ENCODE measurements around the gene PHLDB1. TPM values are rescaled to one million over a fixed set of nuclear protein-coding genes. Genes with fewer than 3 reads are reported as not detected.
"Not testable (repeated sequence)": the region's sequence is repeated elsewhere in the genome, so short reads cannot be mapped to it uniquely, and the experiment has no call there.

The PHLDB1 gene
- polyA plus RNA-seq, 3 donors, result 31.5 to 339 (median 208) TPM

- 82 to 90% (median 85%) methylated on average over 4 of the region's 4 CpGs for WGBS, 3 donors
- no peak overlapping the region for H3K27ac ChIP-seq (ENCODE audit: low read depth, low read length)
These were observed 56.0 kb downstream of the PHLDB1 start for GRCh38 chr11:118663381-118663780.

DNA sequence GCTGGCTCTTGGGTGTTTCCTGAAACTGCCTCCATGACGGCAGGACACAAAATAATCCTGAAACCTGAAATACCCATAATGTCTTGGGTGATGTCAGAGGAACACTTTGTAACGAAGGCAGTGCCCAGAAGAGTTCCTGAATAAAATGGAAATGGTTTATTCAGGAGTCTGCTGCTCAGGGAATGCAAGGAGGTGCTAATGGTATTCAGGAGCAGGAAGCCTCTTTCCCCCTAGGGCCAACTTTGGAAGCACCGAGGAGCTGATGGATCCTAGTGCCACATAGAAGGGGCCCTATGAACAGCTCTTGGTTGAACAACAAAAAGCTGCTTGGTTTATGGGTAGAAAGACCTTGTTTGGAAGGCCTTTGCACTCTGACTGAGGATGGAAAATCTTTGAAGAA is 56.5 kb downstream of the PHLDB1 start:
- WGBS, 3 donors, result 75 to 85% (median 82%) methylated on average over 3 of the region's 3 CpGs
- H3K27ac ChIP-seq (ENCODE audit: low read depth, low read length), result no peak overlapping the region

DNA sequence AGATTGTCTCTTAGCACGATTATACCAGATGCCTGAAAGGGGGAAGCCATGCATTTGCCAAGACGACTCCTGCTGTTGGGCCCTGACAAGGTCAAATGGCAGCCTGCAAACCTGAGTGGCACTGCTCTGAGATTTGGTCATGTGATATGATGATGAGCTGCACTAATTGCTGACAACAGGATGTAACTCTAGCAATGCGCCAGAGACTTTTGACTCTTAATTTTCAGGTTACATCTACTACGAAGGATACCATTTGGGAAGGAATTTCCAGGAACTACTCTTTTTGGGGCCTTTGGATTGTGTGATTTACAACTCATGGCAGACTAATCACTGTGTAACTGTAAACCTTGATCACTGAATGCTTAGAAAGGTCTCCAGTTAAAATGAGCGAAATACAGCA is 59.0 kb downstream of the PHLDB1 start:
- 82 to 90% (median 86%) methylated on average over 5 of the region's 5 CpGs for WGBS, 3 donors
- H3K27ac ChIP-seq (ENCODE audit: low read depth, low read length), result no peak overlapping the region

- H3K27ac ChIP-seq (ENCODE audit: low read depth, low read length), result no peak overlapping the region
These were observed 62.6 kb downstream of the PHLDB1 start for GRCh38 chr11:118670063-118670462.

DNA sequence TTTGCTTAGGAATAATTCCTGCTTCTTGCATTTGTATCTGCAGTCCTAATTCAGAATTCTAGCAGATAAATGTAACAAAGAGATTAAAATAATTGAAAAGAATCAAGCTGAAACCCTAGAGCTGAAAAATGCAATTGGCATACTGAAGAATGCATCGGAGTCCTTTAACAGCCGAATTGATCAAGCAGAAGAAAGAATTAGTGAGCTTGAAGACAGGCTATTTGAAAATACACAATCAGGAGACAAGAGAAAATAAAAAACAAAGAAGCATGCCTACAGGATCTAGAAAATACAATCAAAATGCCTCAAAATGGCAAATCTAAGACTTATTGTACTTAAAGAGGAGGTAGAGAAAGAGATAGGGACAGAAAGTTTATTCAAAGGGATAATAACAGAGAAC is 63.8 kb downstream of the PHLDB1 start:
- WGBS, 3 donors, result 95 to 97% (median 97%) methylated on average over 2 of the region's 2 CpGs
- H3K27ac ChIP-seq (ENCODE audit: low read depth, low read length), result no peak overlapping the region

More at GRCh38 chr11:118670063-118670462, 62.6 kb downstream of the PHLDB1 start:
- WGBS, 3 donors, result 53 to 76% (median 64%) methylated on average over 2 of the region's 2 CpGs

DNA sequence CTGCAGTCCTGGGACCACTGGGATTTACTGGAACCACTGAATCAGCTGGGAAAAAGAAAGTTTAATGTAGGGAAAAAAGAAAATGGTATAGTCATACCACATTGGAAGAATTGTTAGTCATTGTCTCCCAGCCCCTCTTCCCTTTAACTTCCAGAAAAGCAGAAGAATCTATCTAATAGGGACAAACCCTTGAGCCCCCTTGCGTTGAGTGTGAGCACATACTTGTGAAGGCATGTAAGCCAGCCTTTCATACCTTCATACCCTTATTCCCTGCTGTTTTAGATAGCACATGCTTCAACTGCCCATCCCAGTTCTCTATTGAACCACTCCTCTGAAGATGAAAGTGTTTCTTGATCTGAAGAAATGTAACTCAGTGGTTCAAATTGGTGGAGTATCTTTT is 65.4 kb downstream of the PHLDB1 start:
- no peak overlapping the region for H3K27ac ChIP-seq (ENCODE audit: low read depth, low read length)
- WGBS, 3 donors, result 57 to 91% (median 65%) methylated on average over 1 of the region's 1 CpG

GRCh38 chr11:118673361-118674081 is 66.1 kb downstream of the PHLDB1 start:
- H3K27ac ChIP-seq (ENCODE audit: low read depth, low read length), result no peak overlapping the region
- 72 to 84% (median 82%) methylated on average over 6 of the region's 6 CpGs for WGBS, 3 donors

GRCh38 chr11:118674082-118674435 is 66.6 kb downstream of the PHLDB1 start:
- 76 to 89% (median 85%) methylated on average over 1 of the region's 1 CpG for WGBS, 3 donors

DNA sequence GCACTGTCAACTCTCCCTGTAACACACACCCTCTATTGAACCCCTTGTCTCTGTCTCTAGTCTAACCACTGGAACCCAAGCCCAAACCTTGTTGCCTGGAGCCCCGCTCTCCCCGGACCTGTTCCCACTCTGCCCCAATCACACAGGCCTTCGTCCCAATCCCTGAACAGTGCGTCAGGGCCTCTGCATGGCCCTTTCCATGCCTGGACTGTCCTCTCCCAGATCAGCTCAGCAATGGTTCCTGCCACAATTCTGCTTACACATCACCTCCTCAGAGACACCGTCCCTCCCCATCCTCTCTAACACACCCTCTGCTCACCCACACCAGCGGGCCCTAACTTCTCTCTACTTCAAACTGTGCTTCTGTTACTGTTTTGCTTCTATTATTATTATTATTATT is 70.6 kb downstream of the PHLDB1 start:
- 93 to 100% (median 95%) methylated on average over 6 of the region's 6 CpGs for WGBS, 3 donors
- H3K27ac ChIP-seq (ENCODE audit: low read depth, low read length), result no peak overlapping the region

More at GRCh38 chr11:118674082-118674435, 66.6 kb downstream of the PHLDB1 start:
- no peak overlapping the region for H3K27ac ChIP-seq (ENCODE audit: low read depth, low read length)

- WGBS, 3 donors, result 16 to 57% (median 49%) methylated on average over 11 of the region's 11 CpGs
- not testable (repeated sequence) for H3K27ac ChIP-seq (ENCODE audit: low read depth, low read length)
These were observed 71.5 kb downstream of the PHLDB1 start for GRCh38 chr11:118678908-118679307.

GRCh38 chr11:118679483-118679882 is 72.1 kb downstream of the PHLDB1 start, which contains the start of gene TREH:
Gene TREH, minus strand, starts transcription at chr11:118679650. Its CDS starts 23 bp downstream, at chr11:118679627.
- no peak within 1 kb of the TSS for H3K27ac ChIP-seq (ENCODE audit: low read depth, low read length)
- WGBS, 3 donors, result 25 to 91% (median 70%) methylated on average over 4 to 5 of the region's 5 CpGs

- H3K27ac ChIP-seq (ENCODE audit: low read depth, low read length), result no peak overlapping the region
- 90 to 91% (median 91%) methylated on average over 1 of the region's 1 CpG for WGBS, 3 donors
These were observed 75.0 kb downstream of the PHLDB1 start for GRCh38 chr11:118682372-118682771.

DNA sequence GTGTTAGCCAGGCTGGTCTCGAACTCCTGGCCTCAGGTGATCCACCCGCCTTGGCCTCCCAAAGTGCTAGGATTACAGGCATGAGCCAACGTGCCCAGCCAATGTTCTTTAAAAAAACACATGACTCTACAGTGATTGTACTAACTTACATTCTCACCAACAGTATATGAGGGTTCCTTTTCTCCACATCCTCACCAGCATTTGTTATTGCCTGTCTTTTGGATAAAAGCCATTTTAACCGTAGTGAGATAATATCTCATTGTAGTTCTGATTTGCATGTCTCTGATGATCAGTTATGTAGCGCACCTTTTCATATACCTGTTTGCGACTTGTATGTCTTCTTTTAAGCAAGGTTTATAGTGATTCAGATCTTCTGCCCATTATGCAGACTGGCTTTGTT is 75.5 kb downstream of the PHLDB1 start:
- H3K27ac ChIP-seq (ENCODE audit: low read depth, low read length), result not testable (repeated sequence)
- WGBS, 3 donors, result 70 to 81% (median 80%) methylated on average over 6 of the region's 6 CpGs

GRCh38 chr11:118684187-118684586 is 76.8 kb downstream of the PHLDB1 start:
- H3K27ac ChIP-seq (ENCODE audit: low read depth, low read length), result no peak overlapping the region
- WGBS, 3 donors, result 84 to 90% (median 87%) methylated on average over 2 of the region's 2 CpGs

DNA sequence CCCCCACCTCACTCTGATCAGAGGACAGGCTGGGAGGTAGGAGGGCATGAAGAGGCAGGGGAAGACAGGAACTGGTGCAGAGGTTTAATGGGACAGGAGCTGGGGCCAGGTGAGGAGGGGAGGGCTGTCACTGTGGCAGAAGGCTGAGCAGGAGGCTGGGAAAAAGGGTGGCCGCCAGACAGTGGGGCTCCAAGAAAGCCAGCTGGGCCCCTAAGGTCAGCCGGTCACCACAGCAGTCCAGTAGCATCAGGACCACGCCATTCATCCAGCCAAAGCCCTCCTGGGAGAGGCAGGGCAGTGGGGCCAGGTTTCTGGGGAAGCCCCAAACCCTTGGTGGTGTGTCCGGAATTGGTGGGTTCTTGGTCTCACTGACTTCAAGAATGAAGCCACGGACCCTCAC is 80.5 kb downstream of the PHLDB1 start:
- H3K27ac ChIP-seq (ENCODE audit: low read depth, low read length), result no peak overlapping the region
- WGBS, 3 donors, result 88 to 92% (median 91%) methylated on average over 5 of the region's 5 CpGs

GRCh38 chr11:118688339-118688738 is 80.9 kb downstream of the PHLDB1 start:
- not testable (repeated sequence) for H3K27ac ChIP-seq (ENCODE audit: low read depth, low read length)
- 77 to 87% (median 78%) methylated on average over 10 of the region's 10 CpGs for whole genome bisulfite sequencing, 3 donors

DNA sequence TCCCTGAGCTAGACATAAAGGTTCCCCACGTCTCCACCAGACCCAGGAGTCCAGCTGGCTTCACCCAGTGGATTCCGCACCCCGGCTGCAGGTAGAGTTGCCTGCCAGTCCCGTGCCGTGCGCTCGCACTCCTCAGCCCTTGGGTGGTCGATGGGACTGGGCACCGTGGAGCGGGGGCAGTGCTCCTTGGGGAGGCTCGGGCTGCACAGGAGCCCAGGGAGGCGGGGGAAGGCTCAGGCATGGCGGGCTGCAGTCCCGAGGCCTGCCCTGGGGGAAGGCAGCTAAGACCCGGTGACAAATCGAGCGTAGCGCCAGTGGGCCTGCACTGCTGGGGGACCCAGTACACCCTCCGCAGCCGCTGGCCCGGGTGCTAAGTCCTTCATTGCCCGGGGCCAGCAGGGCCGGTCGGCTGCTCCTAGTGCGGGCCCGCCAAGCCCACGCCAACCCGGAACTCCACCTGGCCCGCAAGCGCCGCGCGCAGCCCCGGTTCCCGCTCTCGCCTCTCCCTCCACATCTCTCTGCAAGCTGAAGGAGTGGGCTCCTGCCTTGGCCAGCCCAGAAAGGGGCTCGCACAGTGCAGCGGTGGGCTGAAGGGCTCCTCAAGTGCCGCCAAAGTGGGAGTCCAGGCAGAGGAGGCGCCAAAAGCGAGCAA is 81.6 kb downstream of the PHLDB1 start:
- 81 to 90% (median 89%) methylated on average over 34 to 41 of the region's 41 CpGs for WGBS, 3 donors
- no peak overlapping the region for H3K27ac ChIP-seq (ENCODE audit: low read depth, low read length)

GRCh38 chr11:118689503-118689851 is 82.1 kb downstream of the PHLDB1 start:
- no peak overlapping the region for H3K27ac ChIP-seq (ENCODE audit: low read depth, low read length)
- WGBS, 3 donors, result 15 to 21% (median 16%) methylated on average over 9 of the region's 9 CpGs

DNA sequence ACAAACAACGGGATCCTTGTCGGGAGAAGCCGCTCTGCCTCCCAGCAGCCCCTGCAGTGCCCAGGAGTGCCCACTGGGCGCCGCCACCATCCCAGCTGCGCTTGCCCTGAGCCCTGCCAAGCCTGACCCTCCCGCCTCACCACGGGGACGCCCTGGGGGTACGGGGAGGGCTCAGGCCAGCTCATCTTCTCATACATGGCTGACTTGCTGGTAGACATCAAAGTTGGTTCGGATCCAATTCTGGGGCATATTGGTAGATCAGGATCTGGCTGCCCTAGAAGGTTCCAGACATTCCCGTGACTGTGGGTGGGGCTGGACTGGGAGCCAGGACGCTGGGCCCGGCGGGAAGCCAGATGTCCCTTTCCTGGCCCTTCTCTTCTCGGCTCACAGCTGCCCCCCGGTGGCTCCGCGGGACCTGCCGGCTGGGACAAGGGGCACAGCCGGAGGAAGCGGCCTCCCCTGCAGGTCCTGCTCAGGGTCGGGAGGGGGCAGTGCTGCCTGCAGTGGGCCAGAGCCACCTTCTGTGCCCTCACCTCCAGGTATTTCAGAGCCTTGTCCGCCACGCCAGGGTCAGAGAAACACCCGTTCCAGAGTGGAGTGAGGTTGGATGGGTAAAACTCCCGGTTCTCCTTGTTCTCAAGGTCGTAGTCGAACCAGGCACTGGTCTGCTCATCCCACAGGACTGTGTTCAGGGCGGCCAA is 82.6 kb downstream of the PHLDB1 start:
- WGBS, 3 donors, result 5 to 6% (median 5%) methylated on average over 28 to 30 of the region's 30 CpGs
- H3K27ac ChIP-seq (ENCODE audit: low read depth, low read length), result no peak overlapping the region

Measured in adipose tissue (tissue), 3 donors.